ENCODE measurements around the gene LAG3.

Gene LAG3

DNA sequence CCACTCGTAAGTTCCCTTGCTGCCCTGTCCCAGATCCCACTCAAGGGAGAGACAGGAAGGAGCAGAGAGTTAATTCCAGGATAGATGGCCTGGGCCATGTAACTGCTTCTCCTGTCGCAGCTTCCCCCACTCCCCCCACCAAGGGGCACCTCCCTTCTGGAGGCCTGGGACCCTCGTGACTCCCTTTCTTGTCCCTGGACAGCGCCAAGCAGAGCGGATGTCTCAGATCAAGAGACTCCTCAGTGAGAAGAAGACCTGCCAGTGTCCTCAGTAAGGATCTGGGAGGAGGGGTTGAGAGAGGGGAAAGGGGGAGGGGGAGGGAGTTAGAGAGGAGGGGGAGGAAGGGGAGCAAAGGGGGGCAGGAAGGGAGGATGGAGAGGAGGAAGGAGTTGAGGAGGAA, 46.3 kb downstream of the LAG3 start:
- TF ChIP-seq, protein P1, sequence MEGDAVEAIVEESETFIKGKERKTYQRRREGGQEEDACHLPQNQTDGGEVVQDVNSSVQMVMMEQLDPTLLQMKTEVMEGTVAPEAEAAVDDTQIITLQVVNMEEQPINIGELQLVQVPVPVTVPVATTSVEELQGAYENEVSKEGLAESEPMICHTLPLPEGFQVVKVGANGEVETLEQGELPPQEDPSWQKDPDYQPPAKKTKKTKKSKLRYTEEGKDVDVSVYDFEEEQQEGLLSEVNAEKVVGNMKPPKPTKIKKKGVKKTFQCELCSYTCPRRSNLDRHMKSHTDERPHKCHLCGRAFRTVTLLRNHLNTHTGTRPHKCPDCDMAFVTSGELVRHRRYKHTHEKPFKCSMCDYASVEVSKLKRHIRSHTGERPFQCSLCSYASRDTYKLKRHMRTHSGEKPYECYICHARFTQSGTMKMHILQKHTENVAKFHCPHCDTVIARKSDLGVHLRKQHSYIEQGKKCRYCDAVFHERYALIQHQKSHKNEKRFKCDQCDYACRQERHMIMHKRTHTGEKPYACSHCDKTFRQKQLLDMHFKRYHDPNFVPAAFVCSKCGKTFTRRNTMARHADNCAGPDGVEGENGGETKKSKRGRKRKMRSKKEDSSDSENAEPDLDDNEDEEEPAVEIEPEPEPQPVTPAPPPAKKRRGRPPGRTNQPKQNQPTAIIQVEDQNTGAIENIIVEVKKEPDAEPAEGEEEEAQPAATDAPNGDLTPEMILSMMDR (IDR thresholded peaks at IDR 0.05; ENCODE audit: unreplicated experiment in 3 of 3), result no peak
- Mint-ChIP-seq H3K27me3 (ENCODE audit: low read depth) (peaks cover 4% of the 10 kb centered on the region), H3K4me1 (peaks cover 38% of the 10 kb centered on the region), H3K9me3 (no peaks in the 10 kb centered on the region), H3K36me3 (ENCODE audit: low read depth) (no peaks in the 10 kb centered on the region), H3K27ac (peak overlapping the region; percentile 54 to 98 (median 63)), H3K4me3 (peak overlapping the region in 1 of 3 experiments; percentile 59)

GRCh38 chr12:6819106-6820030, 47.0 kb downstream of the LAG3 start:
- Mint-ChIP-seq H3K4me3 (peak overlapping the region; percentile 61 to 84 (median 66)), H3K9me3 (no peaks in the 10 kb centered on the region)
- TF ChIP-seq, protein P1 (IDR thresholded peaks at IDR 0.05; ENCODE audit: unreplicated experiment in 3 of 3), result no peak

DNA sequence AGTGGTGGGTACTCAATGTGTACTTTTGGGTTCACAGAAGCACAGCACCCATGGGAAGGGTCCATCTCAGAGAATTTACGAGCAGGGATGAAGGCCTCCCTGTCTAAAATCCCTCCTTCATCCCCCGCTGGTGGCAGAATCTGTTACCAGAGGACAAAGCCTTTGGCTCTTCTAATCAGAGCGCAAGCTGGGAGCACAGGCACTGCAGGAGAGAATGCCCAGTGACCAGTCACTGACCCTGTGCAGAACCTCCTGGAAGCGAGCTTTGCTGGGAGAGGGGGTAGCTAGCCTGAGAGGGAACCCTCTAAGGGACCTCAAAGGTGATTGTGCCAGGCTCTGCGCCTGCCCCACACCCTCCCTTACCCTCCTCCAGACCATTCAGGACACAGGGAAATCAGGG, 47.8 kb downstream of the LAG3 start:
- H3K27ac Mint-ChIP-seq, result peak overlapping the region; percentile 74 to 98 (median 91)
- no peaks in the 10 kb centered on the region for H3K9me3 Mint-ChIP-seq
- TF ChIP-seq, protein P1 (IDR thresholded peaks at IDR 0.05; ENCODE audit: unreplicated experiment in 3 of 3), result no peak
- peaks cover 48% of the 10 kb centered on the region for H3K4me1 Mint-ChIP-seq
- H3K27me3 Mint-ChIP-seq (ENCODE audit: low read depth), result peaks cover 4% of the 10 kb centered on the region
- peaks cover 4% of the 10 kb centered on the region for H3K36me3 Mint-ChIP-seq (ENCODE audit: low read depth)
- H3K4me3 Mint-ChIP-seq, result peak overlapping the region; percentile 84 to 86 (median 85)

More at GRCh38 chr12:6819106-6820030, 47.0 kb downstream of the LAG3 start:
- Mint-ChIP-seq H3K4me1 (peaks cover 42% of the 10 kb centered on the region), H3K27ac (peak overlapping the region; percentile 63 to 98 (median 74)), H3K27me3 (ENCODE audit: low read depth) (peaks cover 4% of the 10 kb centered on the region), H3K36me3 (ENCODE audit: low read depth) (no peaks in the 10 kb centered on the region)

DNA sequence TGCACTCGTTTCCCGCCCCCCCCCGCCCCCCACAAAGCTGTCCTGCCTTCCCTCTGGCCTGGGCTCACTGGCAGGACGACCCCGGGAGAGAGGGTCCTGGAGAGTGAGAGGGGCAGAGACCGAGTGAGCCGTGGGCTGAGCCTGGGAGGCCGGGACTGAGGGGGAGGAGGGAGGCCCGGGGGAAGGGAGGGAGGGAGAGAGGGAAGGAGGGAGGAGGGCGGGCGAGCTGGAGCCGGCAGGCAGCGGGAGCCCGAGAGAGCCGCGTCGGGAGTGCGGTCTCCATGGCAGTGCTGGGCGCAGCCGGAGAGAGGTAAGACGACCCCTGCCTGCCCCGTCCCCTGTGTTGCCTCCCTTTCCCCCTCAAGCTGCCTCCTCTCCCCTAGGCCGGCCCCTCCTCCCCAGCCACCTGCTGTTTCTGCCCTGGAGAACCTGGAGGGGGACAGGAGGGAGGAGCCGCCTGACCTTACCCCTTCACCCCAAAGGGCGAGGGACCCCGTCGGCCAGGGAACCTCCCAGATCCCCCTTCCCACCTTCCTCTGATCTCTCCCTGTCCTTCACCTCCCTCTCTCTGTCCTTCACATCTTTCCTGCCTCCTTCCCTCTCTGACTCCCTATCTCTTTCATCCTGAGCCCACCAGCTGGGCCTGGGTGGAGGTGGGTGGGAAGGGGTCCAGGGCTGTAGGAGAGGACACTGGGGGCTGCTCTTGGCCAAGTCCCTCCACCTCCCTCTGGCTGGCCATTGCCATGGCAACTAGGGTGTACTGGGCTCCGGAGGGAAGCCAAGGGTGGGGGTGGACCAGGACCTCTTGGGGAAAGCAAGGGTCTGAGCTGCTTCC, 49.5 kb downstream of the LAG3 start, which contains the start of gene GPR162:
Gene GPR162, plus strand, starts transcription at position 231 of the 835 bp plus-strand sequence. CDS start 2,078 bp downstream, outside the sequence.
- Mint-ChIP-seq H3K27me3 (ENCODE audit: low read depth) (peaks cover 4% of the 10 kb centered on the region), H3K36me3 (ENCODE audit: low read depth) (peaks cover 4% of the 10 kb centered on the region), H3K4me3 (peak within 1 kb of the TSS; percentile 84 to 86 (median 85)), H3K9me3 (no peaks in the 10 kb centered on the region), H3K4me1 (peaks cover 57% of the 10 kb centered on the region), H3K27ac (peak within 1 kb of the TSS; percentile 90 to 98 (median 91))
- TF ChIP-seq, protein P1 (IDR thresholded peaks at IDR 0.05; ENCODE audit: unreplicated experiment in 3 of 3), result no peak

DNA sequence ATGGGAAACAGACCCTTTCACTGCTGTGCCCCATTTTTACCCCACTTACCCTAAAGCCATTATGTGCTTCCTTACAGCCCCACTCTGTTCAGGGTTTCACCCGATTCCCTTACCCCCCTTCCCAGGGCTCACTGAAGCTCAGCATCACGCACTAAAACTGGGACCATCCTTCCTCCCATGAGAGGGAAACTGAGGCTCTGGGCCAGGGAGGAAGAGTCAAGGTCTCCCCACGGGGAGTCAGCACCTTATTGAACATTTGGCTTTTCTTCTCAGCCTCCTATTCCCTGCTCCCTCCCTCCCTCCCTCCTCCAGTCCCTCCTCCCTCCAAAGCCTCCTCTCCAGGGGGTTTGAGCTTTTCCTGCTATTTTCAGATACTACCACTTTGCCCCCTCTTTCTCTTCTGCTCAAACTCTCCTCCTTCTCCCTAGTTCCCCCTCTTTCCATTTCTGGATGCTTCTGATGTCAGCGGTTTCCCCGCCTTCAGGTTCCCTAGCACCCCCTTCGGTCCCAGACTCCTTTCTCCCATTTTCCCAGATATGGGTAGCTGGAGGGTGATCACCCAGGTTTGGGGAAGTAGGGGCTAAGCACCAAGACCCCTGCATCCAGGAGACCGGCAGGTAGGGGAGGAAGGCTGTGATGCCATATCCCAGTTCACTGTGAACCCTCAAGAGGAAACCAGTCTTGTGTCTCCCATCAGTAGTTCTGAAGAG, 50.3 kb downstream of the LAG3 start:
- peaks cover 4% of the 10 kb centered on the region for H3K36me3 Mint-ChIP-seq (ENCODE audit: low read depth)
- peak overlapping the region; percentile 84 to 86 (median 85) for H3K4me3 Mint-ChIP-seq
- peak overlapping the region; percentile 61 to 98 (median 69) for H3K27ac Mint-ChIP-seq

More for the DNA sequence above, 50.3 kb downstream of the LAG3 start:
- Mint-ChIP-seq H3K9me3 (no peaks in the 10 kb centered on the region), H3K4me1 (peaks cover 62% of the 10 kb centered on the region), H3K27me3 (ENCODE audit: low read depth) (peaks cover 4% of the 10 kb centered on the region)
- TF ChIP-seq, protein P1 (IDR thresholded peaks at IDR 0.05; ENCODE audit: unreplicated experiment in 3 of 3), result no peak
